ENCODE measurements around the gene ANKRD36.
"Not testable (repeated sequence)": the region's sequence is repeated elsewhere in the genome, so short reads cannot be mapped to it uniquely, and the experiment has no call there.

The ANKRD36 gene

GRCh38 chr2:97197251-97197650 is 84.3 kb downstream of the ANKRD36 start:
- H3K4me1 ChIP-seq; H2AFZ ChIP-seq; H3K27me3 ChIP-seq (ENCODE audit: control insufficient read depth, insufficient read depth, low read length); H3K36me3 ChIP-seq (ENCODE audit: control insufficient read depth, insufficient read depth, low read length); H3K4me2 ChIP-seq (ENCODE audit: low read length); H3K4me3 ChIP-seq (ENCODE audit: low read depth, low read length); H3K9me3 ChIP-seq (ENCODE audit: control insufficient read depth, low read length); H3K9ac ChIP-seq; H3K27ac ChIP-seq; H3K79me2 ChIP-seq: not testable (repeated sequence)

GRCh38 chr2:97200887-97201286 is 87.9 kb downstream of the ANKRD36 start:
- not testable (repeated sequence) for H3K9me3 ChIP-seq (ENCODE audit: control insufficient read depth, low read length); H3K4me1 ChIP-seq; H3K79me2 ChIP-seq; H3K27ac ChIP-seq; H3K27me3 ChIP-seq (ENCODE audit: control insufficient read depth, insufficient read depth, low read length); H3K9ac ChIP-seq; H3K36me3 ChIP-seq (ENCODE audit: control insufficient read depth, insufficient read depth, low read length); H3K4me2 ChIP-seq (ENCODE audit: low read length); H2AFZ ChIP-seq; H3K4me3 ChIP-seq (ENCODE audit: low read depth, low read length)

- H3K27ac ChIP-seq; H3K79me2 ChIP-seq; H3K4me3 ChIP-seq (ENCODE audit: low read depth, low read length); H3K27me3 ChIP-seq (ENCODE audit: control insufficient read depth, insufficient read depth, low read length); H3K4me1 ChIP-seq; H3K9ac ChIP-seq; H3K4me2 ChIP-seq (ENCODE audit: low read length); H2AFZ ChIP-seq; H3K36me3 ChIP-seq (ENCODE audit: control insufficient read depth, insufficient read depth, low read length); H3K9me3 ChIP-seq (ENCODE audit: control insufficient read depth, low read length): not testable (repeated sequence)
Measured at GRCh38 chr2:97202643-97203250, 89.8 kb downstream of the ANKRD36 start.

- no peak for TF ChIP-seq CTCF (IDR thresholded peaks at IDR 0.05)
- Histone ChIP-seq H3K27me3 (ENCODE audit: control insufficient read depth, insufficient read depth, low read length) (no peaks in the 10 kb centered on the region), H3K4me1 (no peaks in the 10 kb centered on the region), H3K9ac (no peak overlapping the region), H2AFZ (no peak overlapping the region), H3K27ac (no peak overlapping the region), H3K4me3 (ENCODE audit: low read depth, low read length) (no peak overlapping the region), H3K9me3 (ENCODE audit: control insufficient read depth, low read length) (no peaks in the 10 kb centered on the region), H3K4me2 (ENCODE audit: low read length) (no peak overlapping the region), H3K36me3 (ENCODE audit: control insufficient read depth, insufficient read depth, low read length) (no peaks in the 10 kb centered on the region), H3K79me2 (no peaks in the 10 kb centered on the region)
Measured at GRCh38 chr2:97210325-97210724, 97.4 kb downstream of the ANKRD36 start.

DNA sequence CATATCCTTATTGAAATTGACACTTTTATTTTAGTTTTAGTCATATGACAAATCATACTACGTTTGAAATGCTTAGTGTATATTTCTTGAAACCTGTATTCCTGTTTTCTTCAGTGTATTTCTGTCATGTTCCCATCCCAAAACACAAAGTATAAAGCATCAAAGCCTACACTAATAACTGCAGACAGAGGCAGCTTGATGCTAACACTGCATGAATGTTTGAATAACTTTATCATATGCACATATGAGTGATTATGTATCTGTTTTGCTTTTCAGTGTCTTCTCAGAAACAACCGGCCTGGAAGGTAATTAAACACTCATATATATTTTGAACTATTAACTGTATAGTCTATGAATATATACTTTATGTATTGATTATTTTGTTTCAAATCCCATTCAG is 102.1 kb downstream of the ANKRD36 start:
- H3K27me3 ChIP-seq (ENCODE audit: control insufficient read depth, insufficient read depth, low read length); H3K4me1 ChIP-seq; H3K9me3 ChIP-seq (ENCODE audit: control insufficient read depth, low read length); H3K9ac ChIP-seq; H3K4me3 ChIP-seq (ENCODE audit: low read depth, low read length); H3K79me2 ChIP-seq; H3K27ac ChIP-seq; H3K4me2 ChIP-seq (ENCODE audit: low read length); H2AFZ ChIP-seq; H3K36me3 ChIP-seq (ENCODE audit: control insufficient read depth, insufficient read depth, low read length): not testable (repeated sequence)

DNA sequence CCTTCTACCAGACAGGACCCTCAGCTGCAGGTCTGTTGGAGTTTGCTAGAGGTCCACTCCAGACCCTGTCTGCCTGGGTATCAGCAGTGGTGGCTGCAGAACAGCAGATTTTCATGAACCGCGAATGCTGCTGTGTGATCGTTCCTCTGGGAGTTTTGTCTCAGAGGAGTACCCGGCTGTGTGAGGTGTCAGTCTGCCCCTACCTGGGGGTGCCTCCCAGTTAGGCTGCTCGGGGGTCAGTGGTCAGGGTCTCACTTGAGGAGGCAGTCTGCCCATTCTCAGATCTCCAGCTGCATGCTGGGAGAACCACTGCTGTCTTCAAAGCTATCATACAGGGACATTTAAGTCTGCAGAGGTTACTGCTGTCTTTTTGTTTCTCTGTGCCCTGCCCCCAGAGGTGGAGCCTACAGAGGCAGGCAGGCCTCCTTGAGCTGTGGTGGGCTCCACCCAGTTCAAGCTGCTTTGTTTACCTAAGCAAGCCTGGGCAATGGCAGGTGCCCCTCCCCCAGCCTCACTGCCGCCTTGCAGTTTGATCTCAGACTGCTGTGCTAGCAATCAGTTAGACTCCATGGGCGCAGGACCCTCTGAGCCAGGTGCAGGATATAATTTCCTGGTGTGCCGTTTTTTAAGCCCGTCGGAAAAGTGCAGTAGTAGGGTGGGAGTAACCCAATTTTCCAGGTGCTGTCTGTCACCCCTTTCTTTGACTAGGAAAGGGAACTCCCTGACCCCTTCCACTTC is 118.1 kb downstream of the ANKRD36 start:
- not testable (repeated sequence) for H3K27ac ChIP-seq; H3K4me3 ChIP-seq (ENCODE audit: low read depth, low read length)

GRCh38 chr2:97232981-97233380 is 120.0 kb downstream of the ANKRD36 start:
- not testable (repeated sequence) for H3K79me2 ChIP-seq; H3K4me1 ChIP-seq; H3K9me3 ChIP-seq (ENCODE audit: control insufficient read depth, low read length); H3K27me3 ChIP-seq (ENCODE audit: control insufficient read depth, insufficient read depth, low read length); H3K4me3 ChIP-seq (ENCODE audit: low read depth, low read length); H3K4me2 ChIP-seq (ENCODE audit: low read length); H3K9ac ChIP-seq; H2AFZ ChIP-seq; H3K36me3 ChIP-seq (ENCODE audit: control insufficient read depth, insufficient read depth, low read length); H3K27ac ChIP-seq

More for the DNA sequence above, 118.1 kb downstream of the ANKRD36 start:
- H3K9me3 ChIP-seq (ENCODE audit: control insufficient read depth, low read length); H3K27me3 ChIP-seq (ENCODE audit: control insufficient read depth, insufficient read depth, low read length); H3K36me3 ChIP-seq (ENCODE audit: control insufficient read depth, insufficient read depth, low read length); H3K79me2 ChIP-seq; H3K9ac ChIP-seq; H3K4me1 ChIP-seq; H3K4me2 ChIP-seq (ENCODE audit: low read length); H2AFZ ChIP-seq: not testable (repeated sequence)

DNA sequence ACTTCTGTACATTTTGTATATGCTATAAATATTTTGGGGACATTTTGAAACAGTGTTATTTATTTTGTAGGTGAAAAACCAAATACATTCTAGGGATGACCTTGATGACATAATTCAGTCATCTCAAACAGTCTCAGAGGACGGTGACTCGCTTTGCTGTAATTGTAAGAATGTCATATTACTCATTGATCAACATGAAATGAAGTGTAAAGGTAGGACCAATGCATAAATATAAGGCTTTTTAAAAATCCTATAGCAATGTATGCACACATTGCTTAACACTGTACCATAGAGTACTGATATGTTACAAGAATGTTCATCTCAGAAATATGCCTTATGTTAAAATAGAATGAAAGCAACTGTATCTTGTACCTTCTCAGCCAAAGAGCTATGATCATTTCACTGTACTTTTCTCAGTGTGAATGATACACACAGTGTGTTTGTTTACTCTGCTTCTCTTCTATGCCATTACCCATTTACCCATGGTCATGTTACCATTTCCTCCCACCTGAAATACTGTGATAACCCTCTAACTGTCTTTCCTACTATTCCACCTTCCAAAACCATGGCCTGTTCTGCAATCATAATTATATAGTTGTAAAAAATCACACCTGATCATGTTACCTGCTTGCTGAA is 120.8 kb downstream of the ANKRD36 start:
- H3K79me2 ChIP-seq; H3K27ac ChIP-seq; H3K9me3 ChIP-seq (ENCODE audit: control insufficient read depth, low read length); H3K4me1 ChIP-seq; H3K4me2 ChIP-seq (ENCODE audit: low read length); H3K36me3 ChIP-seq (ENCODE audit: control insufficient read depth, insufficient read depth, low read length); H2AFZ ChIP-seq; H3K4me3 ChIP-seq (ENCODE audit: low read depth, low read length); H3K9ac ChIP-seq; H3K27me3 ChIP-seq (ENCODE audit: control insufficient read depth, insufficient read depth, low read length): not testable (repeated sequence)

- H3K27me3 ChIP-seq (ENCODE audit: control insufficient read depth, insufficient read depth, low read length); H3K4me2 ChIP-seq (ENCODE audit: low read length); H3K4me3 ChIP-seq (ENCODE audit: low read depth, low read length); H3K36me3 ChIP-seq (ENCODE audit: control insufficient read depth, insufficient read depth, low read length); H3K9me3 ChIP-seq (ENCODE audit: control insufficient read depth, low read length); H3K79me2 ChIP-seq; H3K9ac ChIP-seq; H3K27ac ChIP-seq; H2AFZ ChIP-seq; H3K4me1 ChIP-seq: not testable (repeated sequence)
Measured at GRCh38 chr2:97261192-97261591, 148.2 kb downstream of the ANKRD36 start.

- not testable (repeated sequence) for H2AFZ ChIP-seq; H3K36me3 ChIP-seq (ENCODE audit: control insufficient read depth, insufficient read depth, low read length); H3K9ac ChIP-seq; H3K4me2 ChIP-seq (ENCODE audit: low read length); H3K9me3 ChIP-seq (ENCODE audit: control insufficient read depth, low read length); H3K4me1 ChIP-seq; H3K27ac ChIP-seq; H3K4me3 ChIP-seq (ENCODE audit: low read depth, low read length); H3K79me2 ChIP-seq; H3K27me3 ChIP-seq (ENCODE audit: control insufficient read depth, insufficient read depth, low read length)
Measured at GRCh38 chr2:97266449-97266848, 153.5 kb downstream of the ANKRD36 start.
